Measurements from ENCODE around the gene MMP24.

- TF ChIP-seq CTCF (IDR thresholded peaks at IDR 0.05): no peak
- no peak for TF ChIP-seq POLR2AphosphoS5 (IDR thresholded peaks at IDR 0.05)
- no peak for TF ChIP-seq POLR2A (IDR thresholded peaks at IDR 0.05)
Observed at GRCh38 chr20:35316086-35316485, 89.6 kb downstream of the MMP24 start.

Measured in prostate gland (tissue), 2 donors.